SK-MEL-5 (cell line): ENCODE results near the gene SPRN. TPM values are rescaled to one million over a fixed set of nuclear protein-coding genes. Genes with fewer than 3 reads are reported as not detected.
"Not testable (repeated sequence)": the region's sequence is repeated elsewhere in the genome, so short reads cannot be mapped to it uniquely, and the experiment has no call there.

Experiments used
- DNase-seq: peaks from one replicate; pipeline ENCODE4 v3.0.0-alpha.2; 2016; ENCODE audit warnings: low read depth, low spot score
- in situ Hi-C: cut with HindIII; loops from 2 replicates; pipeline ENCODE4 v1.10.0; 2016; ENCODE audit warnings: low sequenced_read_pairs, high pct_unique_total_duplicates, low pct_unique_long_range_greater_than_20kb
- total RNA-seq: library from RNA; depleted of rRNA; stranded (reverse); fragments of >200 nt; shearing (Covaris generic); gene quantifications from 2 replicates; pipeline ENCODE4 v1.2.3, GENCODE V29; 2014

Gene SPRN
- total RNA-seq, 1 experiment from 2014 or later: not detected

DNA sequence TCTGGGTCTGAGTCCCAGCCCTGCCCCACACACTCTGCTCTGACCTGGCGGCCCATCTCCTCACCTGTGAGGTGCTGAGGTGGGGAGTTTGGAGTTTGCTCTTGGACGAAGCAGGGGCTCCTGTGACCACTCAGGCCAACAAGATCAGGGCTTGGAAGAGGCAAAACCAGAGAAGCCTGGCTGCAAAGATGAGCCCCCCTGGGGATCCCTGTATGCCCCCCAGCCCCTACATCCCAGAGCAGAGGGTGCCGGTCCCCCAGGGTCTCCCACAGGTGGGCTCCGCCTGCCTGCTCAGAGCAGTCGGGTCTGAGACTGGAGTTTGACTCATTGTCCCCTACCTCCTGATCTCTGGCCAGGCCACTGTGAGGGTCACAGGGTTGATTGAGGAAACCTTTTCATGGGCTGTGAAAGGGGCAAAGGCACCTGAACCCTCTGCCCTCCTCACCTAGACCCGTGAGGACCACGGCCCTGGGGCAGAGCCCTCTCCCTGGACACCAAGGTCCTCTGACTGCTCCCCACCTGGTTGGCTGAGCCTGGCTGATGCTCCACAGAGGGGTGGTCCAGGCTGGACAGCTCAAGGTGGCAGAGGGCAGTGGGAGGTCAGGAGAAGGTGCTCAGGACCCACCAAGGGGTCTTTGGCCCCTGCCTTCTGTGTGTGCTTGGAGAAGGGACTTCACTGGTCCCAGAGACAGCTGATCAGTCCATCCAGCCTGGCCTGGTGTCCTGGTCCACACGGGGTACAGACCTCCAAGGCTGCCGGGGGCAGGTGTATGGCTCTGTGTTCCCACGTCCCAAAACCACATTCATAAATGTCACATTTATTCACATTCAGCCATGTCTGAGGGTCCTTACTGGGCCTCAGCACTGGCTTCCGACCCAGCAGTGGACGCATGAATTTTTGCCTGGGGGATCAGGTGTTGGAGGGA is 20.2 kb upstream of the SPRN start:
- in situ Hi-C loops: no loop called here
- DNase-seq: no peak

DNA sequence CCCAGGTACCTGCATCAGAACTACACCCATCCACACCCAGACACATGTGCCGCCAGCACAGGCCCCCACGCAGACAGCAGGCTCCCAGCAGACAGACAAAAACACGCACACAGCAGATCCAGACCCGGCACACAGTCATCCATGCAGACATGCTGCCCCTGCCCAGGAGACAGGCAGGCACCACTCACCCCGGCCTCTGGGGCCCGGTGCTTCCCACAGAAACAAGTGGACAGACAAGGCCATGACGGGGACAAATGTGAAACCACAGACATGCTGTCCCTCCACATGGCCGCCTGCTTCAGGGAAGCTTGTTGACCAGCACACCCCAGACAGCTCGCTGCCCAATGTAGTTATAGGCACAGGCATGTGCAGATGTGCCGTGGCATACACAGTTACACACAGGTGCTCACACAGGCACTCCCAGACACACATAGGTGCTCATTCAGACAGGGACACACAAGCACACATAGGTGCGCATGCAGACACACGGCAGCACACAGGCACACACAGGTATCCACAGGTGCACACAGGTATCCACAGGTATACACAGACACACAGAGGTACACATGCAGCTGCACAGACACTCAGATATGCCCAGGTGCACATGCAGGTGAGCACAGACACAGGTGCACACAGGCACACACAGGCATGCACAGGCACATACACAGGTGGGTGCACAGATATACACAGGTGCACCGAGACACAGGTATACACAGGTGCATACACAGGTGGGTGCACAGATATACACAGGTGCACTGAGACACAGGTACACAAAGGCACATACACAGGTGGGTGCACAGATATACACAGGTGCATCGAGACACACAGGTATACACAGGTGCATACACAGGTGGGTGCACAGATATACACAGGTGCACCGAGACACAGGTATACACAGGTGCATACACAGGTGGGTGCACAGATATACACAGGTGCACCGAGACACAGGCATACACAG is 18.8 kb upstream of the SPRN start:
- in situ Hi-C loops: no loop called here
- DNase-seq: no peak

DNA sequence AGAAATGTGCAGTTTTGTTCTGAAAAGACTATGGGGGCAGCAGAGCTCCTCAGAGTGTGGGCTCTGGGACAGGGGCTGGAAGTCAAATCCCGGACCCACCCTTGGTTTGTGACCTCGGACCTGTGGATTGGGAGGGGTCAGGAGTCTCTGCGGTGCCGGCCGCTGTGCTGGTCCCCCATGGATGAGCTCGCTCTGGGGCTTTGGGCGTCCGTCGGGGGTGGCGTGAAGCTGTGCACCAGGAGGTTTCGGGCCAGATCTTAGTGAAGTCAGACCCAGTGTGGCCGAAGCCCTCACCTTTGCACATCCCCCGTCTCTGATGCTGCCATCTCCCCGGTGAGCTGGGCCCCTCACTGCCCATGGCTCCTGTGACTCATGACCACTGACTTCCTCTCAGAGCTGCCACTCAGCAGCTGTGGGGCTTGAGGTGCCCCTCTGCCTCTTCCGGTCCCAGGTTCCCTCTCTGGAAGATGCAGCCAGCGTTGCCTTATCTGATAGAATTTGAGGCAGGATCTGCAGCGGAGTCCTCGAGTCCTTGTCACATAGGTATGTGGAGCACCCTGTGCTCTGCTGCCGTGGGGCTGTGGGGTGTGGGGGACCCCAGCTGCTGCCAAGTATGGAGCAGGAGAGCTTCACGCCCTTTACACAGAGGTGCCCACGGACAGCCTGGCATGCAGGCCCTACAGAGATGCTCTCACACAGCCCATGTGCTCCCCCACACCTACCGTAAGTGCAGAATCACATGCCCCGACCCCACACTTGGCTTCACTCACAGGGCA is 18.0 kb upstream of the SPRN start:
- no peak for DNase-seq
- in situ Hi-C loops: no loop called here

DNA sequence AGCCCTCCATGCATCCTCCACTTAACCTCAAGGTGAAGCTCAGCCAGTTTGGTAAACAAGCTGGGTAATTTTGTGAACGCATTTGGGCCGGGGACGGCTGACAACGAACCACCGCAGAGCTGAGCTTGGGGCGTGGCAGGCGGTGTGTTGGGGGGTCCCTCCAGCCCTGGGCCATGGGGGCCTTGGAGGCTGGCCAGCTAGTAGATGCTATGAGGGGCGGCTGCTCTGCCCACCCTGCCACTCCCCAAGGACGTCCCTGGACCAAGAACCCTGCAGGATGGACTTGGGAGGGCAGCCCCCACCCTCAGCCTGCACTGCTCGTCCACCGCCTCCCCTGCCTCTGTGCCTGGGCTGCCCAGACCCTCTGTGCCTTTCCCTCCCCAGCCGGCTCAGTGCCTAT is 17.4 kb upstream of the SPRN start:
- in situ Hi-C loops: no loop called here

DNA sequence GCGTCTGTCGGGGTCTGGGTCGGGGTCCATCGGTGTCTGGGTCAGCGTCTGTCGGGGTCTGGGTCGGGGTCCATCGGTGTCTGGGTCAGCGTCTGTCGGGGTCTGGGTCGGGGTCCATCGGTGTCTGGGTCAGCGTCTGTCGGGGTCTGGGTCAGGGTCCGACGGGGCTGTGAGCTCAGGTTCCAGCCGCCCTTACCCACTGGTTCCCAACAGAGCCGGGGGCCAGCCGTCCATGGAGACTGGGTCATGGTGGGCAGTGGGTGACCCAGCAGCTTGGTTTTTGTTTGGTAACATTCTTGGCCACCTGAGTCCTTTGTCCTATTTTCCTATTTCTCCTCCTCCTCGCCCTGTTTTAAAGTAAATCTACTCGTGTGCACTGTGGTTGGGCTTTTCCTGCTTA is 16.9 kb upstream of the SPRN start:
- in situ Hi-C loops, DNase-seq: not testable (repeated sequence)

More for the DNA sequence above, 17.4 kb upstream of the SPRN start:
- DNase-seq: no peak

DNA sequence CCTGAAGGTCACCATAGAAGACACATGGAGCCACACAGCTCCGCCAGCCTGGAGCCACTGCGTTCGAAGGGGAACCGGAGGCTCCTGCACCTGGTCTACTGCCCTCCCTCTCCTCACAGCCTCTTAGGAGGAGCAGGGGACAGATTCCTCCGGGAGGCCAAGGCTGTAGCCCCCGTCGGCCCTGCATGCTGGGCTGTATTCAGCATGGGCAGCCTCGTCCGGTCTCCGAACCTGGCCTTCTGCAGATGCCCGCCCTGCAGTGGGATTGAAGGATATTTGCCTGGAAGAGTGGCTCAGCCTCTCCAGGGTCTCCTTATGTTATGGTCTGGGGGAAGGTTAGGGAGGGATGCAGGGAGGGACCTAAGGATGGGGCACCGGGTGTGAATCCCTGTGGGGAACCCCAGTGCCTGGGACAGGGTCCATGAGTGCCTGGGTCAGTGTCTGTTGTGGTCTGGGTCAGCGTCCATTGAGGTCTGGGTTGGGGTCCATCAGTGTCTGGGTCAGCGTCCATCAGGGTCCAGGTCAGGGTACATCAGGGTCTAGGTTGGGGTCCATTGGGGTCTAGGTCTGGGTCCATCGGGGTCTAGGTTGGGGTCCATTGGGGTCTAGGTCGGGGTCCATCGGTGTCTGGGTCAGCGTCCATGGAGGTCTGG is 16.3 kb upstream of the SPRN start:
- DNase-seq: no peak
- in situ Hi-C loops: no loop called here

DNA sequence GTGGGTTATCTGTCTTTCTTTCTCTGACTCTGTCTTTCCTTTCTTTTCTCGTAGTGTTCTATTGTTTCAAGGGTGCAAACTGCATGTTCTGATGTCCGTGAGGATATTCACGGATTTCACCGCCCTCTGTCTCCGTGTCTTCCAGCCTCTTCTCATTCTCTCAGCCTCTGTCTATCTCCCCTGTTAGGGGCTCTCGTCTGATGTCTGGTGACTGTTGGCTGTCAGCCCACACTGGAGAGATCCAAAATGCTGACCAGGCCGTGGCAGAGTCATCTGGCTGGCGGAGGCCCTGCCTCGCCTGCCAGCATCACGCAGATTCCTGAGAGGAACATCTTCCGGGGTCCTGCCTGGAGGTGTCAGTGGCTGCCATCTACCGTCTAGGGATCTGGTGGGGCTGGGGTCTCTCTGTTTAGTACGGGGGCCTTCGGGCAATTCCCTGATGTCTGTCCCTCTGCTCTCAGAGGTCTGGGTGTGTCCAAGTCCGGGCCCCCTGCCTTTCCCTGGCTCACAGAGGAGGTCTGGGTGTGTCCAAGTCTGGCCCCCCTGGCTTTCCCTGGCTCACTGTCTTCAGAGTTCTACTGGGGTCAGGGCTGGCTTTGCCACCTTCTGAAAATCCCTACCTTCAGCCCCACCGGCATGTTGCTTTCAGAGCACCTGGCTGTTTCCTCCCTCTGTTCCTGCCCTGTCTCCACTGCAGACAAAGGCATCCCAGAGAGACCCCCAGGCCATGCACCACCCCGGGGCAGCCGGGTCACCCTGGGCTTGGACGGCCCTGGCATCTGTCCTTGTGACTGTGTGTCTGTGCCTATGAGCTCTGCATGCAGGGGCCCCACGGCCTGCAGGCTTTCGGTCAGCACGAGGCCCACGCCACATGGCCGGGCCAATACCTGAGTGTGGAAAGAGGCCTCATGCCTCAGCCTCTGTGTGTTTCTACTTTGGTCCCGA is 15.4 kb upstream of the SPRN start:
- DNase-seq: no peak
- in situ Hi-C loops: no loop called here

DNA sequence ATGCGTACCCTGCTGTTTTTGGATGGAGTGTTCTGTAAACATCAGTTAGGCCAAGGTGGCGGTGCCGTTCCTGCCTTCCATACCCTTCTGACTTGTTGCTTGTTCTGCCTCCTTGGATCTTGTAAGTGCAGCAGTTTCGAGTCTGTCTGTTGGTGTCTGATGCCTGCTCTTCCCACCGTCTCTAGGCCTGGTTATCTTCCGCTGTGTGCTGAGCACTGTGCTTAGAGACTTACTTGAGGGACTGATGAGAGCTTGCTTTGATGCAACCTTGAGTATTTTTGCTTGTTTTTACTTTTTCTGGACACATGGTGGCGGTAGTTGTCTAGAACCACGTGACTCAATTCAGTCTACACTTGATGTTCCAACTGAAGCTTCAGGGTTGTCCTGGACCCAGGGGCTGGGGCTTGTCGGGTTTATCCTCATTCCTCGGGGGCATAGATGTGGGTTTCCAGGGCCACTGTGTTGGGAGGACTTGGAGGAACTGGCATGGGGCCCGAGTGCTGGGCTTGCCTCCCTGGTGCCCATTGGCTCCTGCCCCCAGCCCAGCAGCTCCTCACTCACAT is 14.4 kb upstream of the SPRN start:
- in situ Hi-C loops: no loop called here
- peak; percentile 48 for DNase-seq

DNA sequence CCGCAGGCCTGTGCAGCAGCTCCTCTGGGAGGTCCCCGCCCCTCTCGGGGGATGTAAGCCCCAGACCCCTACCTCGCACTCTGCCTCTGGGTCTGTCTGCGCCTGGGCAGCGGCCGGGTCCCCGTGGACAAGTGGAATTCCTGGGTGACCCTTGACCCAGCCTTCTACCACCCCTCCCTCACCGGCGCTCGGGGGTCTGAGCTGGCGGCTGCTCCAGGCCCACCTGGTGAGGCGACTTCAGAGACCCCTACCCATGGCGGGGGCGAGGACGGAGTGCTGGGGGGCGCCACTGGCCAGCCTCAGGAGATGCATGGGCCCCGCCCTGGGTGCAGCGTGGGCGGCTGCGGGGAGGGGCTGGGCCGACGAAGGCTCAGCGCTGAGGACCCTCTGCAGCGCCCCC is 8.4 kb upstream of the SPRN start:
- DNase-seq, in situ Hi-C loops: not testable (repeated sequence)

DNA sequence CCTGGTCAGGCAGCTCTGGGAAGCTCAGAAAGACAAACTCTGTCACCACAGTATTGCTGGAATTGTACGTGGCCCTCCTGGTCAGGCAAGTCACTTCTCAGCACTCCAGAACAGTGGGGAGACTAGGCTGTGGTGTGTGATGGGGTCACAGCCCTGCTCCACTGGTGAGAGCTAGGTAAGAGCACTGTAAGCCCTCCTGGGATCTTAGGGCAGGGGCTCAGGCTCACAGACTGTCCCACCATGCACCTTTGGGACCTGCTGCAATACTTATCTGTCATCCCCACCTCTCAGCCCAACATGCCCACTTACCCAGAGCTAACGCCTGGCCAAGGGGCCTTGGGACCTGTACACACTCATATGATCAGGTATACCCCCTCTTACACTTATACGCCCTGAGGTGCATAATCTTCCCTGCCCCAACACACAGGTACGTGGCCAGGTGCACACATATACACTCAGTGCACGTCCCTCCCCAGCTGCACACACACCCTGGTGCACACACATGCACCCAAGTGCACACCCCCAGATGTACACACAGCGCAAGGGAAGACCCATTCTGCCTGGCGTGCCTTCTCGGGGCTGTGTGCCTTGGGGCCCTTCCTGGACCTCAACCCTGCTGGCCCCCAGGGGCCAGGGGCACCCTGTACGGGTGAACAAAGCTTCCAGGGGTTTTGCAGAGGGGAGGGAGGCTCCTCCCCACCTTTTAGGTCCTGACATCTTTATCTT is 7.6 kb upstream of the SPRN start:
- in situ Hi-C loops, DNase-seq: not testable (repeated sequence)

DNA sequence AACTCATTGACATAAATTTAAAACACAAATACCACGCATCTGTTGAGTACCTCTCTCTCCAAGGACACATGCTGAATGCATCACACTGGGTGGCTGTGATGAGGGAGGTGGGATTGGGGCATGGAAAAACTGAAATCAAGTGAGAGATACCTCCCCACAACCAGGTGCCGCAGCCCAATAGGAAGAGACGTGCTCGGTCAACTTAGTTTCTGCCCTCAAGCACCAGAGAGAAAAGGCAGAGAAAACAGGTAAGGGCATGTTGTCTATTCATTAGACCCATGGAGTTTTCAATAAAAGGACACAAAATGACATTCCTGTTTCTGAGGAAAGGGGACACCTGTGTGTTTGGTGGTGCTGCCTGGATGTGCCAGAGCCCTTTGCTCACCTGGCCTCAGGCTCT is 5.1 kb upstream of the SPRN start:
- DNase-seq, in situ Hi-C loops: not testable (repeated sequence)

DNA sequence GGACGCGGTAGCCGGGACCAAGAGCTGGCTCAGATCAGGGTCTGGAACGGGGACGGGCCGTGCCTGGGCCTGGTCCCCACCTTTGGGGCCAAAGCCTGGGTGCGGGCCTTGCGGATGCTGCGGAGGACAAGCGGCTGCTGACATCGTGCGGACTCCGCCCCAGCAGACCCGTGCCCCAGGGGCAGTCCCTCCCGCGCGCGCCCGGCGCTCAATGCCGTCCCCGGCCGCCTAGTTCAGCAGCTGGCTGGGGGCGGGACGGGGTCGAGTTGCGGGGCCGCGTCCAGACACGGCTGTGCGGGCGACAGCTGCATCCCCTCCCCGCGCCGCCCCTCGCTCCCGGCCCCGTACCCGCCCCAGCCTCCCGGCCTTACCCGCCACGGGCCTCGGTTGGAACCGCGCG is 323 bp downstream of the SPRN start:
- DNase-seq, in situ Hi-C loops: not testable (repeated sequence)

DNA sequence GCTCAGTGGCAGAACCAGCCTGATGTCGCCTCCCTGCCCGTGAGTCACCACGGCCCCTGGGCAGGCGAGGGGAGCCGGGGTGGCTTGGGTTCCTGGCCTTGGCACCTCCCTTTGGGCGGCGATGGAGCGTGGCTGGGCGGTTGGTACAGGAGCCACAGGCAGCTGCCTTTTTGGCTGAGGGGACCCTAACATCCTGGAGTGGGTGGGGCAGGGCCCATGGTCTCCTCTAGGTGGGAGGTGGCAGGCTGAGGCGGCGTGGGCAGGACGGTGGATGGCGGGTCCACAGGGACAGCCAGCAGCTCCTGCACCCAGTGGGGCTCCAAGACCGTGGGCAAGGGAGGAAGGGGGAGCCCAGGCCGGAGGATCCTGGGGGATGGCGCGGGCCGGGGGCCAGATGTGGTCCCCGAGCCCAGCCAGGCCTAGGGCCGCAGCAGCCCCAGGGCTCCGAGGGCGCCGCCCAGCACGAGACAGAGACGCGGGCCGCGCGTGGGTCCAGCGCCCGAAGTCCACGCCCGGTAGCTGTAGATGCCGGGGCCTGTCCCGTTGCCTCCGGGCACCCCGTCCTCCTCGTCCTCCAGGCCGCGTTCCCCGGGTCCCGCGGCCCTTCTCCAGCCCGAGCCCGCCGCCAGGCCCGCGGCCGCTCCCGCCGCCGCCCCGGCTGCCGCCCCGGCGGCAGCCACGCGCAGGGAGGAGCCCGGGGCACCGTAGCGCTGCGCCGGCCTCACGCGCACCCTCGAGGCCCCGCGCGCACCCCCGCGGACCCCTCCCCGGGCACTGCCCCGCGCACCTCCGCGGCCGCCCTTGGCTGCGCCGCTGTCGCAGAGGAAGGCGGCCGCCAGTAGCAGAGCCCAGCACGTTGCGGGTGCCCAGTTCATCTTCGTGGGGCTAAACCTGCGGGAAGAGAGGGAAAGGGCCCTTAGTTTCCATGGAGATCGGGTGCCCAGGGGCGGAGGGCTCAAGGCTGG is 1.3 kb downstream of the SPRN start:
- DNase-seq: no peak
- in situ Hi-C loops: no loop called here

DNA sequence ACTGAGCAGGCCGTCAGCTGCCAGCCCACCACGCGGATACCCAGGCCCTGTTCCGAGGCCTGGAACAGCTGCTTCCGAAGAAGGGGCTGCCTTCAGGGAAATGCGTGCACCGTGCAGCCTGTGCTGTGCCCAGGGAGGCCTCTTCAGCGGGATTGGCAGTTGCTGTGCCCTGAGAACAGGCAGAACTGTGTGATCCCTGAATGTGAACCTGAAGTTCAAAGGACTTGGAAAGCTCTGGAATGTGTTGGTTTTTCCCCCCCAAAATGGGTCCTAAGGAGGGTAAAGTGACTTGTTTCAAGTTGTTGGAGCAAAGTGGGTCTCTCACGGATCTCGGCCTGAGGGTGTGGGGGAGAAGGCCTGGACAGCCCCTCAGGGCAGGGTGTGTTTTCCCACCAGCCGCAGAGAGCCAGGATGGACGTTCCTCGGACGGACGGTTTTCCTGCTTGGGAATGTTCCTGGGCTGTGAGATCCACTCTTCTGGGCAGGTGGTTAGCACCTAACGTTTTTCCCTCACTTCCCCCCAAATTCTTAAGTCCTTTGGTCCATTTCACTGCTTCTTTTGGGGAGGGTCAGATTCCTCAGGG is 2.1 kb downstream of the SPRN start:
- DNase-seq: no peak
- in situ Hi-C loops: no loop called here
